Adrenal gland (tissue), 12 donors: ENCODE results near the gene SEH1L. TPM values are rescaled to one million over a fixed set of nuclear protein-coding genes. Genes with fewer than 3 reads are reported as not detected.

Source experiments
- DNase-seq, 7 donors: peaks; one replicate each; pipeline ENCODE4 v3.0.0-alpha.2; 2019 to 2020
- H3K27ac ChIP-seq, 5 donors: fragments of 200-600 bp; sonication (generic) in 4 of 5; 1 replicate in 3 of 5; 2 replicates in 2 of 5; pipeline versions ENCODE4 v1.5.1 to v1.8.0; 2016 to 2020; ENCODE audit warnings: mild to moderate bottlenecking in 1 of 5
- H3K27me3 ChIP-seq: fragments of 200-600 bp; 2 replicates; pipeline ENCODE4 v1.8.0; 2021
- H3K36me3 ChIP-seq, 2 donors: fragments of 200-600 bp; replicated peaks in 1 of 2; 1 replicate in 1 of 2; 2 replicates in 1 of 2; pipeline versions ENCODE4 v1.5.1 to v1.8.0; 2018 to 2022
- H3K4me1 ChIP-seq, 2 donors: fragments of 200-600 bp; replicated peaks in 1 of 2; 1 replicate in 1 of 2; 2 replicates in 1 of 2; pipeline versions ENCODE4 v1.5.1 to v1.8.0; 2018 to 2021
- H3K4me3 ChIP-seq, 4 donors: fragments of 200-600 bp; sonication (generic) in 3 of 4; one replicate each; pipeline ENCODE4 v1.5.1; 2016 to 2018
- H3K9me3 ChIP-seq, 3 donors: fragments of 200-600 bp; sonication (generic) in 1 of 3; replicated peaks in 1 of 3; 1 replicate in 2 of 3; 2 replicates in 1 of 3; pipeline versions ENCODE4 v1.5.1 to v1.8.0; 2016 to 2021
- CTCF ChIP-seq, 6 experiments: fragments of 450-650 bp in 4 of 6; fragments of 200-600 bp in 2 of 6; sonication (generic) in 1 of 6; IDR thresholded peaks; 1 replicate in 5 of 6; 2 replicates in 1 of 6; pipeline versions ENCODE4 v1.5.1 to v1.8.0; 2016 to 2021; ENCODE audit warnings: antibody characterized with exemption in 6 of 6, mild to moderate bottlenecking in 2 of 6, moderate library complexity in 1 of 6
- POLR2A ChIP-seq, 2 donors: fragments of 450-650 bp; IDR thresholded peaks; one replicate each; pipeline ENCODE4 v1.6.1; 2017; ENCODE audit warnings: antibody characterized with exemption in 2 of 2, mild to moderate bottlenecking in 2 of 2, moderate library complexity in 1 of 2
- WGBS, 4 donors: extraction: QIAGEN DNeasy Blood & Tissue Kit in 2 of 4; methylation state at CpG; one replicate each; pipeline versions ENCODE4 v1.1.5 to v1.1.7; 2013 to 2017; 5-methylcytosine and 5-hydroxymethylcytosine counted together
- intact Hi-C, 2 donors: fragments of 100-400 bp; cut with DNase I; formaldehyde crosslinking; loops; one replicate each; pipeline versions ENCODE4 v1.14.1 to v1.15.0; 2022 to 2023
- polyA plus RNA-seq, 3 donors: library from polyadenylated mRNA; stranded (reverse); fragments of 200-250 nt in 2 of 3; fragments of 350-450 nt in 1 of 3; fragmentation: Illumina TruSeq in 1 of 3; extraction: RNeasy Lipid Tissue Mini Kit (QIAGEN cat#74804) in 1 of 3; gene quantifications; one replicate each; pipeline ENCODE4 v1.2.3, GENCODE V29; 2013 to 2014
- total RNA-seq, 9 donors: library from RNA; depleted of rRNA in 4 of 9; stranded (reverse); fragments of >200 nt in 4 of 9; fragments of 120-200 nt in 1 of 9; fragmentation: NEBNext Ultra II Directional in 1 of 9; extraction: Animal tissue kit (Norgen Biotek cat#: 25700) in 1 of 9; gene quantifications; one replicate each; pipeline versions ENCODE4 v1.1.0 to v1.2.4, GENCODE V29; 2013 to 2023
- donor health status: healthy with polysubstance abuse.
- donor health status: Bipolar disorder and iron deficiency.
- donor health status: DM: yes; HTN: yes; CAD: no.
- donor health status: DM: no; HTN: no; CAD: no.
- donor health status: DM: no; HTN: no; CAD: no.
- donor health status: DM: yes; HTN: yes; CAD: no.

The SEH1L gene
- total and polyA plus RNA-seq, 12 donors: 6.8 to 44.5 (median 23.7) TPM

- Histone ChIP-seq H3K36me3 (peaks cover 0 to 41% of the 10 kb centered on the region in 2 donors), H3K27me3 (no peaks in the 10 kb centered on the region), H3K4me3 (no peak overlapping the region), H3K27ac (no peak overlapping the region), H3K4me1 (no peaks in the 10 kb centered on the region), H3K9me3 (no peaks in the 10 kb centered on the region)
- intact Hi-C loops: no loop called here
- DNase-seq: no peak
- TF ChIP-seq CTCF (IDR thresholded peaks at IDR 0.05) (no peak), POLR2A (IDR thresholded peaks at IDR 0.05) (no peak)
- 95 to 98% (median 95%) methylated on average over 4 of the region's 4 CpGs for WGBS, 4 donors
Measured at GRCh38 chr18:13014818-13015217, 67.0 kb downstream of the SEH1L start.

- Histone ChIP-seq H3K4me1 (no peaks in the 10 kb centered on the region), H3K27ac (no peak overlapping the region), H3K36me3 (peaks cover 0 to 38% of the 10 kb centered on the region in 2 donors), H3K9me3 (no peaks in the 10 kb centered on the region), H3K27me3 (no peaks in the 10 kb centered on the region), H3K4me3 (no peak overlapping the region)
- intact Hi-C loops: no loop called here
- TF ChIP-seq CTCF (IDR thresholded peaks at IDR 0.05) (no peak), POLR2A (IDR thresholded peaks at IDR 0.05) (no peak)
- DNase-seq: no peak
- WGBS, 4 donors: 74 to 80% (median 77%) methylated on average over 2 of the region's 2 CpGs
Measured at GRCh38 chr18:13017247-13017875, 69.5 kb downstream of the SEH1L start.

- 89 to 90% (median 90%) methylated on average over 2 of the region's 2 CpGs for whole genome bisulfite sequencing, 4 donors
- TF ChIP-seq CTCF (IDR thresholded peaks at IDR 0.05) (no peak), POLR2A (IDR thresholded peaks at IDR 0.05) (no peak)
- intact Hi-C loops: no loop called here
- H3K27me3 ChIP-seq: no peaks in the 10 kb centered on the region
- H3K9me3 ChIP-seq: peaks cover 0 to 4% (median 0%) of the 10 kb centered on the region in 3 donors
- H3K36me3 ChIP-seq: peaks cover 0 to 33% of the 10 kb centered on the region in 2 donors
- H3K27ac ChIP-seq: no peak overlapping the region
- no peak overlapping the region for H3K4me3 ChIP-seq
- H3K4me1 ChIP-seq: no peaks in the 10 kb centered on the region
- no peak for DNase-seq
Measured at GRCh38 chr18:13018374-13018773, 70.6 kb downstream of the SEH1L start.

- Histone ChIP-seq H3K4me1 (no peaks in the 10 kb centered on the region), H3K36me3 (peaks cover 0 to 31% of the 10 kb centered on the region in 2 donors), H3K9me3 (peaks cover 0 to 4% (median 0%) of the 10 kb centered on the region in 3 donors), H3K4me3 (no peak overlapping the region), H3K27me3 (no peaks in the 10 kb centered on the region), H3K27ac (no peak overlapping the region)
- WGBS, 4 donors: 76 to 86% (median 79%) methylated on average over 3 of the region's 3 CpGs
- TF ChIP-seq POLR2A (IDR thresholded peaks at IDR 0.05) (no peak), CTCF (IDR thresholded peaks at IDR 0.05) (no peak)
- intact Hi-C loops: no loop called here
- no peak for DNase-seq
Measured at GRCh38 chr18:13019301-13019700, 71.5 kb downstream of the SEH1L start.
